ENCODE data around the gene LRP1.

GRCh38 chr12:57215668-57216013 lies 87.4 kb downstream of the LRP1 start:
- TF ChIP-seq CTCF (conservative IDR thresholded peaks at IDR 0.05; ENCODE audit: low read length) (no peak), EZH2phosphoT487 (IDR thresholded peaks at IDR 0.05; ENCODE audit: borderline replicate concordance) (no peak)

All from Loucy (cell line).